Activated B cell treated with CpG ODN at 0.5 μM for 24 hours (primary cell): ENCODE data around the gene POLR2F. TPM values are rescaled to one million over a fixed set of nuclear protein-coding genes. Genes with fewer than 3 reads are reported as not detected.

ENCODE experiments used
- ATAC-seq: fragments of 200-7000 bp; cut with Tn5 transposase; one replicate; pipeline ENCODE4 v1.10.0; 2021; ENCODE audit warnings: low read depth, mild to moderate bottlenecking, moderate library complexity
- CTCF ChIA-PET: fragments of 350-600 bp; sonication (Branson Sonifier 250); formaldehyde crosslinking; loops from one replicate; lab custom pipeline; 2021; ENCODE audit warnings: antibody characterized with exemption; lab: Charles Lee
- POLR2A ChIA-PET: fragments of 350-600 bp; sonication (Branson Sonifier 250); formaldehyde crosslinking; loops from one replicate; lab custom pipeline; 2021; ENCODE audit warnings: antibody characterized with exemption; lab: Charles Lee
- DNase-seq: peaks from one replicate; pipeline ENCODE4 v3.0.0; 2022
- H3K27ac Mint-ChIP-seq: one replicate; pipeline ENCODE4 v1.8.0; 2020; ENCODE audit warnings: mixed read lengths
- H3K27me3 Mint-ChIP-seq: one replicate; pipeline ENCODE4 v1.8.0; 2021; ENCODE audit warnings: mixed read lengths
- H3K36me3 Mint-ChIP-seq: one replicate; pipeline ENCODE4 v1.8.0; 2021; ENCODE audit warnings: low read depth, mixed read lengths
- H3K4me1 Mint-ChIP-seq: one replicate; pipeline ENCODE4 v1.8.0; 2021; ENCODE audit warnings: mixed read lengths
- H3K4me3 Mint-ChIP-seq: one replicate; pipeline ENCODE4 v1.8.0; 2020; ENCODE audit warnings: mild to moderate bottlenecking, mixed read lengths
- H3K9me3 Mint-ChIP-seq: one replicate; pipeline ENCODE4 v1.8.0; 2020; ENCODE audit warnings: mixed read lengths
- CTCF ChIP-seq: fragments of 200-600 bp; IDR thresholded peaks from one replicate; pipeline ENCODE4 v1.8.0; 2022; ENCODE audit warnings: antibody characterized with exemption, mild to moderate bottlenecking
- intact Hi-C: fragments of 100-400 bp; cut with micrococcal nuclease; formaldehyde crosslinking; loops from one replicate; pipeline ENCODE4 v1.15.1; 2024
- total RNA-seq: library from RNA; stranded (reverse); gene quantifications from 2 replicates; pipeline ENCODE4 v1.2.3, GENCODE V29; 2022

The POLR2F gene
- total RNA-seq, 1 donor from 2014 or later, result 47.8 TPM

- ATAC-seq, result peak; percentile 73
- intact Hi-C loops, result no loop called here
- no peak for TF ChIP-seq CTCF
- Mint-ChIP-seq H3K27me3 (no peaks in the 10 kb centered on the region), H3K9me3 (no peaks in the 10 kb centered on the region), H3K4me1 (peaks cover 27% of the 10 kb centered on the region), H3K36me3 (no peaks in the 10 kb centered on the region), H3K27ac (no peak overlapping the region), H3K4me3 (peak overlapping the region; percentile 50)
- CTCF ChIA-PET, result no interaction called here
- no peak for DNase-seq
- POLR2A ChIA-PET, result interaction anchor here (0.7 kb wide), 1 partner anchor 42 kb away, joined by 4 read pairs; no protein-coding TSS in a partner anchor
Observed at GRCh38 chr22:37996079-37996478, 42.6 kb downstream of the POLR2F start.

GRCh38 chr22:37996515-37997246, 43.2 kb downstream of the POLR2F start:
- DNase-seq (no peak), ATAC-seq (no peak)
- Mint-ChIP-seq H3K27ac (no peak overlapping the region), H3K36me3 (no peaks in the 10 kb centered on the region), H3K4me3 (peak overlapping the region; percentile 50), H3K27me3 (no peaks in the 10 kb centered on the region), H3K9me3 (no peaks in the 10 kb centered on the region), H3K4me1 (peaks cover 27% of the 10 kb centered on the region)
- intact Hi-C loops, result no loop called here
- ChIA-PET POLR2A (no interaction called here), CTCF (no interaction called here)
- TF ChIP-seq CTCF, result no peak

- Mint-ChIP-seq H3K4me3 (no peak overlapping the region), H3K9me3 (no peaks in the 10 kb centered on the region), H3K27me3 (no peaks in the 10 kb centered on the region), H3K4me1 (peaks cover 27% of the 10 kb centered on the region), H3K36me3 (no peaks in the 10 kb centered on the region), H3K27ac (no peak overlapping the region)
- CTCF ChIA-PET, result no interaction called here
- POLR2A ChIA-PET, result no interaction called here
- no peak for TF ChIP-seq CTCF
- no peak for ATAC-seq
- intact Hi-C loops, result no loop called here
- DNase-seq, result no peak
Observed at GRCh38 chr22:37998543-37998942, 45.0 kb downstream of the POLR2F start.

GRCh38 chr22:37999236-37999635, 45.7 kb downstream of the POLR2F start:
- Mint-ChIP-seq H3K27me3 (no peaks in the 10 kb centered on the region), H3K36me3 (no peaks in the 10 kb centered on the region), H3K4me1 (peaks cover 25% of the 10 kb centered on the region), H3K27ac (no peak overlapping the region), H3K4me3 (no peak overlapping the region), H3K9me3 (no peaks in the 10 kb centered on the region)
- ChIA-PET CTCF (no interaction called here), POLR2A (no interaction called here)
- TF ChIP-seq CTCF, result no peak
- DNase-seq, result no peak
- intact Hi-C loops, result no loop called here
- ATAC-seq, result no peak

- Mint-ChIP-seq H3K27me3 (no peaks in the 10 kb centered on the region), H3K4me1 (peaks cover 25% of the 10 kb centered on the region), H3K4me3 (no peak overlapping the region), H3K27ac (no peak overlapping the region), H3K9me3 (no peaks in the 10 kb centered on the region), H3K36me3 (no peaks in the 10 kb centered on the region)
- POLR2A ChIA-PET, result no interaction called here
- no peak for TF ChIP-seq CTCF
- intact Hi-C loops, result no loop called here
- no peak for DNase-seq
- CTCF ChIA-PET, result no interaction called here
- ATAC-seq, result peak; percentile 64
Observed at GRCh38 chr22:37999640-38000272, 46.3 kb downstream of the POLR2F start.
